ENCODE measurements around the gene KCTD20. TPM values are rescaled to one million over a fixed set of nuclear protein-coding genes. Genes with fewer than 3 reads are reported as not detected.

KCTD20 gene
- polyA plus RNA-seq, 1 donor from 2014 or later, result 32.4 TPM

- TF ChIP-seq RAD21 (conservative IDR thresholded peaks at IDR 0.05) (no peak), EZH2 (IDR thresholded peaks at IDR 0.05; ENCODE audit: borderline replicate concordance, insufficient read depth, low read length, poor library complexity, severe bottlenecking) (no peak), CTCF (IDR thresholded peaks at IDR 0.05; ENCODE audit: poor library complexity, severe bottlenecking) (no peak), EP300 (conservative IDR thresholded peaks at IDR 0.05; ENCODE audit: poor library complexity, severe bottlenecking) (no peak), POLR2AphosphoS5 (IDR thresholded peaks at IDR 0.05) (no peak), TAF1 (IDR thresholded peaks at IDR 0.05; ENCODE audit: low read depth) (no peak), REST (IDR thresholded peaks at IDR 0.05; ENCODE audit: borderline replicate concordance) (no peak), SMC3 (conservative IDR thresholded peaks at IDR 0.05; ENCODE audit: poor library complexity) (no peak), MXI1 (conservative IDR thresholded peaks at IDR 0.05; ENCODE audit: poor library complexity, severe bottlenecking) (no peak)
Measured at GRCh38 chr6:36504181-36504580, 61.4 kb downstream of the KCTD20 start.

GRCh38 chr6:36504982-36505381 lies 62.2 kb downstream of the KCTD20 start:
- peaks cover 4% of the 10 kb centered on the region for H3K36me3 ChIP-seq (ENCODE audit: insufficient read depth, low read length)
- no peaks in the 10 kb centered on the region for H4K20me1 ChIP-seq (ENCODE audit: insufficient read depth)

More at GRCh38 chr6:36504181-36504580, 61.4 kb downstream of the KCTD20 start:
- Histone ChIP-seq H4K20me1 (ENCODE audit: insufficient read depth) (no peaks in the 10 kb centered on the region), H3K36me3 (ENCODE audit: insufficient read depth, low read length) (peaks cover 11% of the 10 kb centered on the region), H2AFZ (ENCODE audit: low read depth, low read length) (no peak overlapping the region), H3K9me2 (ENCODE audit: insufficient read depth, low read length) (no peaks in the 10 kb centered on the region), H3K4me3 (ENCODE audit: low read length) (no peak overlapping the region), H3K79me2 (replicated peaks; ENCODE audit: insufficient read depth, low read length) (no peaks in the 10 kb centered on the region), H3K4me2 (ENCODE audit: low read length) (no peak overlapping the region), H3K9me3 (ENCODE audit: low read length) (no peaks in the 10 kb centered on the region), H3K27me3 (ENCODE audit: insufficient read depth, low read depth, low read length) (no peaks in the 10 kb centered on the region), H3K27ac (ENCODE audit: low read length) (no peak overlapping the region), H3K9ac (ENCODE audit: low read length) (no peak overlapping the region), H3F3A (ENCODE audit: insufficient read depth, low read length, poor library complexity, severe bottlenecking) (no peaks in the 10 kb centered on the region)

More at GRCh38 chr6:36504982-36505381, 62.2 kb downstream of the KCTD20 start:
- Histone ChIP-seq H3K79me2 (replicated peaks; ENCODE audit: insufficient read depth, low read length) (no peaks in the 10 kb centered on the region), H3K4me2 (ENCODE audit: low read length) (no peak overlapping the region), H3K9me3 (ENCODE audit: low read length) (no peaks in the 10 kb centered on the region), H3F3A (ENCODE audit: insufficient read depth, low read length, poor library complexity, severe bottlenecking) (no peaks in the 10 kb centered on the region), H3K27me3 (ENCODE audit: insufficient read depth, low read depth, low read length) (no peaks in the 10 kb centered on the region), H2AFZ (ENCODE audit: low read depth, low read length) (no peak overlapping the region), H3K4me3 (ENCODE audit: low read length) (no peak overlapping the region), H3K27ac (ENCODE audit: low read length) (no peak overlapping the region), H3K9me2 (ENCODE audit: insufficient read depth, low read length) (no peaks in the 10 kb centered on the region), H3K9ac (ENCODE audit: low read length) (no peak overlapping the region)
- TF ChIP-seq EZH2 (IDR thresholded peaks at IDR 0.05; ENCODE audit: borderline replicate concordance, insufficient read depth, low read length, poor library complexity, severe bottlenecking) (no peak), SMC3 (conservative IDR thresholded peaks at IDR 0.05; ENCODE audit: poor library complexity) (no peak), TAF1 (IDR thresholded peaks at IDR 0.05; ENCODE audit: low read depth) (no peak), POLR2AphosphoS5 (IDR thresholded peaks at IDR 0.05) (no peak), CTCF (IDR thresholded peaks at IDR 0.05; ENCODE audit: poor library complexity, severe bottlenecking) (no peak), MXI1 (conservative IDR thresholded peaks at IDR 0.05; ENCODE audit: poor library complexity, severe bottlenecking) (no peak), REST (IDR thresholded peaks at IDR 0.05; ENCODE audit: borderline replicate concordance) (no peak), EP300 (conservative IDR thresholded peaks at IDR 0.05; ENCODE audit: poor library complexity, severe bottlenecking) (no peak), RAD21 (conservative IDR thresholded peaks at IDR 0.05) (no peak)
